ENCODE data around the gene HHIPL1.

HHIPL1 gene

DNA sequence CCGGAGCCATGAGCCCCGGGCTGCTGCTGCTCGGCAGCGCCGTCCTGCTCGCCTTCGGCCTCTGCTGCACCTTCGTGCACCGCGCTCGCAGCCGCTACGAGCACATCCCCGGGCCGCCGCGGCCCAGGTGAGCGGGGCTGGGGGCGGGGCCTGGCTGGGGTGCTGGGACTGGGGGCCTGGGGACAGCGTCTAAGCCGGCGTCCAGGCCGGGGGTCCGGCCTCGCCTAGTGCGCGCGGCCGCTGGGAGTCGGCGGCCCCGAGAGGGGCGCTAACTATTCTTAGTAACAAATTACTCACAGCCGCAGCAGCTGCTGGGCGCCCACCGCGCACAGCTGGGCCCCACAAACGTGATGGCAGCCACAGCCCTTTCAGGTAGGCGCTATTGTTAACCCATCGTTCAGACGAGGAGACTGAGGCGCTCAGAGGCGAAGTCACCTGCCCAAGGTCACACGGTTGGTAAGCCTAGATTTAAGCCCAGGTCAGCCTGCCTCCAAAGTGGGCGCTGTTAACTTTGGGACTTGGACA lies 39.5 kb downstream of the HHIPL1 start:
- H3K9ac ChIP-seq (ENCODE audit: low read length) = peak overlapping the region; percentile 37

GRCh38 chr14:99685151-99685591 lies 40.2 kb downstream of the HHIPL1 start:
- Histone ChIP-seq H3K9me2 (replicated peaks; ENCODE audit: insufficient read depth, low read length) (no peaks in the 10 kb centered on the region), H3F3A (ENCODE audit: insufficient read depth) (no peaks in the 10 kb centered on the region), H3K4me2 (ENCODE audit: low read depth, low read length, poor library complexity, severe bottlenecking) (no peak overlapping the region), H3K27me3 (ENCODE audit: low read length) (no peaks in the 10 kb centered on the region), H3K27ac (ENCODE audit: low read depth, low read length) (no peak overlapping the region), H3K9me3 (ENCODE audit: insufficient read depth, low read length) (no peaks in the 10 kb centered on the region), H3K4me3 (ENCODE audit: insufficient read depth, low read length, poor library complexity, severe bottlenecking) (no peak overlapping the region), H3K36me3 (ENCODE audit: low read length) (no peaks in the 10 kb centered on the region), H3K79me2 (ENCODE audit: insufficient read depth, low read length) (no peaks in the 10 kb centered on the region), H4K20me1 (ENCODE audit: low read depth, low read length) (no peaks in the 10 kb centered on the region), H2AFZ (ENCODE audit: low read depth, low read length, severe bottlenecking) (no peak overlapping the region), H3K9ac (ENCODE audit: low read length) (no peak overlapping the region)
- no peak for TF ChIP-seq EZH2phosphoT487 (conservative IDR thresholded peaks at IDR 0.05; ENCODE audit: low read length)
- TF ChIP-seq, protein P1, sequence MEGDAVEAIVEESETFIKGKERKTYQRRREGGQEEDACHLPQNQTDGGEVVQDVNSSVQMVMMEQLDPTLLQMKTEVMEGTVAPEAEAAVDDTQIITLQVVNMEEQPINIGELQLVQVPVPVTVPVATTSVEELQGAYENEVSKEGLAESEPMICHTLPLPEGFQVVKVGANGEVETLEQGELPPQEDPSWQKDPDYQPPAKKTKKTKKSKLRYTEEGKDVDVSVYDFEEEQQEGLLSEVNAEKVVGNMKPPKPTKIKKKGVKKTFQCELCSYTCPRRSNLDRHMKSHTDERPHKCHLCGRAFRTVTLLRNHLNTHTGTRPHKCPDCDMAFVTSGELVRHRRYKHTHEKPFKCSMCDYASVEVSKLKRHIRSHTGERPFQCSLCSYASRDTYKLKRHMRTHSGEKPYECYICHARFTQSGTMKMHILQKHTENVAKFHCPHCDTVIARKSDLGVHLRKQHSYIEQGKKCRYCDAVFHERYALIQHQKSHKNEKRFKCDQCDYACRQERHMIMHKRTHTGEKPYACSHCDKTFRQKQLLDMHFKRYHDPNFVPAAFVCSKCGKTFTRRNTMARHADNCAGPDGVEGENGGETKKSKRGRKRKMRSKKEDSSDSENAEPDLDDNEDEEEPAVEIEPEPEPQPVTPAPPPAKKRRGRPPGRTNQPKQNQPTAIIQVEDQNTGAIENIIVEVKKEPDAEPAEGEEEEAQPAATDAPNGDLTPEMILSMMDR (IDR thresholded peaks at IDR 0.05; ENCODE audit: insufficient read depth, low read length, poor library complexity, severe bottlenecking) = no peak

More for the DNA sequence above, 39.5 kb downstream of the HHIPL1 start:
- H3K4me2 ChIP-seq (ENCODE audit: low read depth, low read length, poor library complexity, severe bottlenecking) = peak overlapping the region; percentile 64
- H3K27me3 ChIP-seq (ENCODE audit: low read length) = no peaks in the 10 kb centered on the region
- no peaks in the 10 kb centered on the region for H3F3A ChIP-seq (ENCODE audit: insufficient read depth)
- TF ChIP-seq EZH2phosphoT487 (conservative IDR thresholded peaks at IDR 0.05; ENCODE audit: low read length) = no peak
- TF ChIP-seq, protein P1 (IDR thresholded peaks at IDR 0.05; ENCODE audit: insufficient read depth, low read length, poor library complexity, severe bottlenecking) = no peak
- no peaks in the 10 kb centered on the region for H3K9me2 ChIP-seq (replicated peaks; ENCODE audit: insufficient read depth, low read length)
- peak overlapping the region; percentile 52 for H2AFZ ChIP-seq (ENCODE audit: low read depth, low read length, severe bottlenecking)
- no peak overlapping the region for H3K27ac ChIP-seq (ENCODE audit: low read depth, low read length)
- no peaks in the 10 kb centered on the region for H4K20me1 ChIP-seq (ENCODE audit: low read depth, low read length)
- H3K79me2 ChIP-seq (ENCODE audit: insufficient read depth, low read length) = no peaks in the 10 kb centered on the region
- H3K36me3 ChIP-seq (ENCODE audit: low read length) = no peaks in the 10 kb centered on the region
- peak overlapping the region; percentile 55 for H3K4me3 ChIP-seq (ENCODE audit: insufficient read depth, low read length, poor library complexity, severe bottlenecking)
- H3K9me3 ChIP-seq (ENCODE audit: insufficient read depth, low read length) = no peaks in the 10 kb centered on the region

GRCh38 chr14:99685596-99685995 lies 40.7 kb downstream of the HHIPL1 start:
- Histone ChIP-seq H3K36me3 (ENCODE audit: low read length) (no peaks in the 10 kb centered on the region), H3K27ac (ENCODE audit: low read depth, low read length) (no peak overlapping the region), H3K4me3 (ENCODE audit: insufficient read depth, low read length, poor library complexity, severe bottlenecking) (no peak overlapping the region), H3F3A (ENCODE audit: insufficient read depth) (no peaks in the 10 kb centered on the region), H3K27me3 (ENCODE audit: low read length) (no peaks in the 10 kb centered on the region), H2AFZ (ENCODE audit: low read depth, low read length, severe bottlenecking) (no peak overlapping the region), H3K9ac (ENCODE audit: low read length) (no peak overlapping the region), H3K9me2 (replicated peaks; ENCODE audit: insufficient read depth, low read length) (no peaks in the 10 kb centered on the region), H3K4me2 (ENCODE audit: low read depth, low read length, poor library complexity, severe bottlenecking) (no peak overlapping the region), H4K20me1 (ENCODE audit: low read depth, low read length) (no peaks in the 10 kb centered on the region), H3K9me3 (ENCODE audit: insufficient read depth, low read length) (no peaks in the 10 kb centered on the region), H3K79me2 (ENCODE audit: insufficient read depth, low read length) (no peaks in the 10 kb centered on the region)
- TF ChIP-seq, protein P1 (IDR thresholded peaks at IDR 0.05; ENCODE audit: insufficient read depth, low read length, poor library complexity, severe bottlenecking) = no peak
- no peak for TF ChIP-seq EZH2phosphoT487 (conservative IDR thresholded peaks at IDR 0.05; ENCODE audit: low read length)
